Fibroblast of villous mesenchyme (primary cell): ENCODE results near the gene KHK. TPM values are rescaled to one million over a fixed set of nuclear protein-coding genes. Genes with fewer than 3 reads are reported as not detected.

ENCODE experiments used
- DNase-seq: peaks from one replicate; pipeline ENCODE4 v3.0.0-alpha.2; 2010; ENCODE audit warnings: low read depth
- H3K4me3 ChIP-seq: 2 replicates; pipeline ENCODE4 v1.5.1; 2011; ENCODE audit warnings: low read depth, mild to moderate bottlenecking, low read length
- CTCF ChIP-seq: IDR thresholded peaks from 2 replicates; pipeline ENCODE4 v1.5.1; 2012; ENCODE audit warnings: low read depth, mild to moderate bottlenecking, low read length; ENCODE audit not compliant: insufficient read depth
- total RNA-seq: library from RNA; depleted of rRNA; stranded (reverse); fragments of >200 nt; gene quantifications from 2 replicates; pipeline ENCODE4 v1.2.3, GENCODE V29; 2012

Gene KHK
- total RNA-seq, 1 donor = 1.3 TPM

- no peak for TF ChIP-seq CTCF
- no peak overlapping the region for H3K4me3 ChIP-seq
- DNase-seq = no peak
Measured at GRCh38 chr2:27082773-27083409, 3.7 kb upstream of the KHK start.

- no peak for TF ChIP-seq CTCF
- H3K4me3 ChIP-seq = no peak overlapping the region
- no peak for DNase-seq
Measured at GRCh38 chr2:27083410-27084296, 2.9 kb upstream of the KHK start.

- TF ChIP-seq CTCF = no peak
- no peak overlapping the region for H3K4me3 ChIP-seq
- no peak for DNase-seq
Measured at GRCh38 chr2:27084297-27085061, 2.1 kb upstream of the KHK start.

- DNase-seq = no peak
- no peak overlapping the region for H3K4me3 ChIP-seq
- TF ChIP-seq CTCF = no peak
Measured at GRCh38 chr2:27085062-27085672, 1.4 kb upstream of the KHK start.

- peak; percentile 36 for TF ChIP-seq CTCF
- H3K4me3 ChIP-seq = peak overlapping the region; percentile 33
- DNase-seq = peak; percentile 57
Measured at GRCh38 chr2:27085673-27086089, 891 bp upstream of the KHK start.

GRCh38 chr2:27086090-27086723, 365 bp upstream of the KHK start:
- DNase-seq = peak; percentile 91
- peak; percentile 65 for TF ChIP-seq CTCF
- H3K4me3 ChIP-seq = peak overlapping the region; percentile 55
